GM21367 (cell line): ENCODE measurements around the gene RGS13.

ENCODE experiments used
- ATAC-seq: cut with Tn5 transposase; IDR thresholded peaks from one replicate; pipeline ENCODE4 v1.9.1; 2021; ENCODE audit not compliant: unreplicated experiment

The RGS13 gene

DNA sequence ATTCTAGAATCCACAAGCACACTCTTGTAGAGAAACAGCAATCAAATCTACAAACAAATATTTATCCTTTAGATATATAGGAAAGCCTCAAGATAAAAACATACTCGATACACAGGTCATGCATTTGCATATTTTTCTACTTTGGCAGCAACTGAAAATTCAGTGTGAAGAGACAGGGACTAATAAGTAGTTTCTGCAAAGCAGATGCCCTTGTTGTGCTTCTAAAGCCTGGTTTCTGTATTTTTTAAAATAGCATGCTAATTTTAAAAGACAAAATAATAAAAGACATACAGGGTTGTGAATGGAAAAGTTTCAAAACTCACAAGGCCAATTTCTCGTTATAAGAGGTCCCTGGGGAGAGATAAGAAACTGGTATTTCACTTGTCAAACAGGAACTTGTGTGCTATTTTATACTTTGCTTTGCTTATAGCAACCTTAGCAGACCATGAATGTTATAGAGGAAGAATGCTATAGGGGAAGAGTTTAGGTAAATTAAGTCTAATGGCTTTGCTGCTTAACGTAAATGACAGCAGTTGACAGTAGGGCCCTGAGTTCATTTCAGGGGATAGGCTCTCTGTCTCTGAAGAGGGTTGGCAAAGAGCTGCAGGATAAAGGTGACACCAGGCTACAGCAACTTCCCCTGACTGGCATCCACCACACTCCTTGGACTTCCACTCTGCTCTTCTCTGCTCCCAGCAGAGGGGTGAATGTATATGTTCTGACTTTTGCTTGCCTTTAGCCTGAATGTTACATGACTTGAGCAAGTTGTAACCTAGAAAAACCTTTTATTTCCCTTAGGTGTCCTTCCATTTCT is 9.4 kb upstream of the RGS13 start:
- peak; percentile 91 for ATAC-seq

GRCh38 chr1:192627901-192628300 is 8.0 kb upstream of the RGS13 start:
- no peak for ATAC-seq

DNA sequence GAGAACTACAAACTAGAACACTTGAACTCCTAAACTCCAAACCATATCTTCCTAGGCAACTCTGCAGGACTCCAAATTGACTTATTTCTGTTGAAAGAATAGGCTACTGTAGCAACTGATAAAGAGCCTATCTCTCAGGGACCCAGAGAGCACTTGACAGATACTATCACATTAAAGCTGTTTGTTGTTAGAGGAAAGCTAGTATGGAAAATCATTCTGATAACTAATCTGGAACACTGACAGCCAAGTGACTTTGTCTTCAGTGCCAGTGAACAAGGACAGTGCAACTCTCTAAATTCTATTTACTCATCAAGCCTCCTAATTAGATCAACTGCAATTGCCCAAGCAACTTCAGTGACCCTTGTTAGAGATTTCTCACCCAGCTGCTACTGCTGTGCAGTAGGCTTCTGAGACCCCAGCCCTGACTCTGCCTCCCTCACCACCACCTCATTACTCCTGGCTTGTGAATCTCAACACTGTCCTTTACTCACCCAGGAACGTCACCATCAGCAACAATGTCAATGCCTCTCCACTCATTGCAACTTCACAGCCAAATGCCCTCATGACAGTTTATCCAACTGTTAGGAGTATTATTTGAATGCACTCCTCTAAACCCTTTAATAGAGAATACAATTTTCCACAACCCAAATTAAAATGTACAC is 7.4 kb upstream of the RGS13 start:
- no peak for ATAC-seq

- ATAC-seq, result no peak
Measured at GRCh38 chr1:192629612-192630011, 6.3 kb upstream of the RGS13 start.

DNA sequence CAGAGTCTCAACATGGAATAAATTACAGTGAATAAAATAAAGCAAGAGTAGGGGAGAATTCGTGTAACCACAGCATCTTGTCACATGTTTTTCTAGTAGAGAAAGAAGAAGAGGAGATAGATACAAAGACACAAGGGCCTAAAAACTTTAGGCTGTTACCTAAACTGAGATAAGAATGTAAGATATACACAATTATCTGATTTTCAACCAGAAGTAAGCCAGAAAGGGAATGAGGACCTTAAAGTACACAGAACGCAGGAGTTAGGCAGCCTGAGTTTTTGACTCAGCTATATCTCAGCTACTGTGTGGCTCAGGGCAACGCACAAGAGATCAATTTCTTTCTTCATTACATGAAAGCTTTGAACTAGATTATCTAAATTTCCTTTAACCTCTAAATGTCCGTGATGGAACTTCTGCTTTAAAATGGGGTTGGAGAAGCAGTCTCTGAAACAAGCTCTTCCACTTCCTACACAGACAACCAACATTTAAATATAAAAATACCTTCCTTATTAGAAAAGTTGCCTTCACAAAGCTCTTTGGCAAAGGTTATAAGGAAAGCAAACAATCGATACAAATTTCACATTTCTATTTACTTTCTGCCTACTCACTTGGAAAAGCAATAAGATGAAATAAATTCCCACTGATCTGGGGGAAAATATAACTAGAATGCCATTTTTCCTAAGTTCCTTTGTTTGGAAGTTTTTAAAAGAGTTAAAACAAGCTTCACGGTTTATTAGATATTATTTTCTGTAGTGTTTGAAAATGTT is 5.2 kb upstream of the RGS13 start:
- no peak for ATAC-seq

GRCh38 chr1:192631749-192632148 is 4.2 kb upstream of the RGS13 start:
- ATAC-seq, result no peak

DNA sequence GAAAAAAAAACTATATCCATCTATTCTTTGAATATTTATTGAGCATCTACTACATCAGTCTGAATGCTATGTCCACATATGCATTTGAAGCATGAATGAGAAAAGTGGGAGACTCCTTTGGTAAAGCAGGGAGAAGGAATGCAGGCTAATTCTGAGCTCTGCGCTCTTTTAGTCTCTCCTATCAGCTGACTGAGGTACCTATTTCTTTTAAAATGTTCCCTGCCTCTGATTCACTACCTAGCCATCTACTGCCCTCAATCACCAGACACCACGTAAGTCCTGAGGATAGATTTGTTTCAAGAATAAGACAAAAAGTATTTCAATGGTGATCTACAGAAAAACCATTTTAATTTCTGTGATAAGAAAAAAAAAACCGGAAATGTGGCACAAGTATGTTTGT is 3.8 kb upstream of the RGS13 start:
- ATAC-seq, result no peak

- no peak for ATAC-seq
Measured at GRCh38 chr1:192632641-192633532, 3.1 kb upstream of the RGS13 start.

GRCh38 chr1:192633533-192634253 is 2.3 kb upstream of the RGS13 start:
- no peak for ATAC-seq

DNA sequence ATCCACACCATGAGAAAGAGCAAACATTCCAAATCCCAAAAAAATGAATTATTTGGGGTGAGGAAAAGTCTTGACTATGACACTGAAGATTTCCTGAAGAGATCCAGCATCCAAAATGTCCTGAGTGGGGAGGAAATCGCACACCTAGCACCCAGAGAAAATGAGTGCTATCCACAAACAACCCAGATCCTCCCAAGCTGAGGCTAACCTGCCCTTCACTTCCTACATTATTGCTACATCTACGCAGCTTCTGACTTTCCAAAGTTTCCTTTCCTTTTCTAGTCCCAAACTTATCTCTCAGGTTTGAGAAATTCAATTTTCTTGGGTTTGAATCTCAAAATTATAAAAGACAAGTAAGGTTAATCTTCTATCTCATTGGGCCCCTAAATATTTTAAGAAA is 906 bp upstream of the RGS13 start:
- no peak for ATAC-seq

DNA sequence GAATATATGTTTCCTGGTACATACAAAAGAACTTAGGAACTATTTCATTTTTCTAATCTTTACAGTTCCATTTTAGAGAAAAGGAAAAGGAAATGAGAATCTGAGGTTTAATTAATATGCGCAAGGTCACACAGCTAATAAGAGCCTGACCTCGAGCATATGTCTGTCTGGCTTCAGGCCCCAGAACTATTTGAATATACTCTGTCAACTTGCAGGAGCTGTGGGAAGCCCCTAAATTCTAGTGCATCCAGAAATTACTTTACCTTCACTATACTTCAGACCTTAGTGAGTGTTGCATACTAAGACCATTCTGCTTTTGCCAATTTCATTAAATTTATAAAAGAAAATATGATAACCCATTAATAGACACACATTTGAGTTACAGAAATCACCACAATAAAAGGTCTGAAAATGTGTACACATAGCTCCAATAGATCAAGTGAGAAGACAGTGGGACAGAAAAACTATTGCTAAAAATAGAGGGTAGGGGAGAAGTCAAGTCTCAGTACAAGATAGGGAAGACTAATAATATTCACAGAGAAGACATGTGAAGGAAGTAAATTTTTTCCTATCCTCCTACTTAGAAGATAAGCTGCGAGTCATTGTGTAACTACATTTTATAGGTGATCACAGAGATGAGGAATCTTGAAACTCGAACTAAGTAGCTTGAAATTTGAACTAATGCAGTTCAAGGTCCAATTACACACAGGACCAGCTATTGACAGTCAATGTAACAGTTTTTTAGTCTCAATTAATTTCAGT is 3.8 kb downstream of the RGS13 start:
- ATAC-seq, result peak; percentile 66

- ATAC-seq, result no peak
Measured at GRCh38 chr1:192652159-192652558, 16.2 kb downstream of the RGS13 start.

DNA sequence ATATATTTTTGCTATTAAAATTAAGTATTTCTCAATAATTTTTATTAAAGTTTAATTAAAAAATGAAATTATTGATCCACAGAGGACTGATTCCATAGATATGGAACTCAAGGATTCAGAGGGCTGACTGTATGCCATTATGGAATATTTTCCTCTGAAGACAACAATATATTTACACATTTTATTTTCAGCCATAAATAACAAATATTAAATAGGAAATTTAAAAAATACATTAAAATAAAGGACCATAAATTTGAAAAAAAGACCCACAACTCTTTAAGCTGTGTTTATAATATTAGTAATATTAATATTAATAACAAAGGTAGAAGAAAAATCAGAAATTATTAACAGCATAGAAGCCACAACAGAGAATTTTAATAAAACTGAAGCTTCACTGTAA is 18.2 kb downstream of the RGS13 start:
- ATAC-seq, result no peak

DNA sequence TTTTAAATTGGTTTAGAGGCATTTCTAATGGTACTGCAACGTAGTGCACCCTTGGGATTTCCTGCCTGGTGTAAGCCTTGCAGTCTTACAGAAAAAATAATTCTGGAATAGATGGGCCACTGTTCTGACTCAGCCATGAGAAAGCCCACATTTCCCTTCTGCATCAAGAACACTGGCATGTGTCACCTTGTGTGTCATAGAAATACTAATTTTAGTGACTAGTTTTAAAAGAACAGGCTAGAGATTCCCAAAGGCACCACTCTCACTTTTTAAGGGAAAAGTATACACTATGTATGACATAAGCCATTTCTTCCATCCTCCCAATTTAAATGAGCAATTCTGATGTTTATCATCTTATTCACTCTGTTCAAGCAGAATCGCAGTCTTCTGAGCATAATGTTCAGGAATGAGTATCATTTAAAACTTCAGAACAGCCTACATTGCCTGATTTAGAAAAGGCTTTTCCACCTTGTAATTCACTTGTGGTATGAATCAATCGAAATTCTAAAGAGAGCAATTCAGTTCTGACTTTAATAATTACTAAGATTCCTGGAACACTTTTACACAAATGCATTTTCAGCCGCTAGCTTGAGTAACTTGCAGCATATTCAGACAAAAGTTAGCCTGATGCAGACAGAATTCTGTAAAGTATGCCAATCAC is 18.8 kb downstream of the RGS13 start:
- no peak for ATAC-seq

- no peak for ATAC-seq
Measured at GRCh38 chr1:192657760-192658159, 21.8 kb downstream of the RGS13 start.

GRCh38 chr1:192658255-192658654 is 22.3 kb downstream of the RGS13 start:
- ATAC-seq, result no peak

GRCh38 chr1:192660613-192661012 is 24.7 kb downstream of the RGS13 start:
- ATAC-seq, result no peak

- no peak for ATAC-seq
Measured at GRCh38 chr1:192668409-192668983, 32.5 kb downstream of the RGS13 start.

- ATAC-seq, result no peak
Measured at GRCh38 chr1:192669174-192669573, 33.2 kb downstream of the RGS13 start.
